Urinary bladder (tissue), 4 donors: Measurements from ENCODE around the gene DHRS7C. TPM values are rescaled to one million over a fixed set of nuclear protein-coding genes. Genes with fewer than 3 reads are reported as not detected.

Experiments
- DNase-seq: peaks from one replicate; pipeline ENCODE4 v3.0.0-alpha.2; 2015; ENCODE audit errors: extremely low spot score
- H3K27ac ChIP-seq: one replicate; pipeline ENCODE4 v1.5.1; 2013; ENCODE audit warnings: low read depth, mild to moderate bottlenecking, moderate library complexity
- H3K36me3 ChIP-seq: one replicate; pipeline ENCODE4 v1.6.1; 2013; ENCODE audit warnings: mild to moderate bottlenecking, moderate library complexity; ENCODE audit not compliant: insufficient read depth
- H3K4me1 ChIP-seq: one replicate; pipeline ENCODE4 v1.6.1; 2013; ENCODE audit warnings: mild to moderate bottlenecking, moderate library complexity; ENCODE audit not compliant: insufficient read depth
- H3K4me3 ChIP-seq: one replicate; pipeline ENCODE4 v1.5.1; 2013; ENCODE audit warnings: low read depth, low read length
- WGBS: extraction: QIAGEN DNeasy Blood & Tissue Kit; methylation state at CpG from one replicate; pipeline ENCODE4 v1.1.7; 2013; 5-methylcytosine and 5-hydroxymethylcytosine counted together
- polyA plus RNA-seq: library from polyadenylated mRNA; stranded (reverse); fragments of 200-250 nt; gene quantifications from one replicate; pipeline ENCODE4 v1.2.3, GENCODE V29; 2013
- total RNA-seq: library from RNA; depleted of rRNA; stranded (reverse); fragments of >200 nt; gene quantifications from one replicate; pipeline ENCODE4 v1.2.3, GENCODE V29; 2014
- donor health status: healthy with polysubstance abuse.
- donor health status: healthy.

Gene DHRS7C
- total and polyA plus RNA-seq, 2 donors, result 0.16 to 1.1 TPM

DNA sequence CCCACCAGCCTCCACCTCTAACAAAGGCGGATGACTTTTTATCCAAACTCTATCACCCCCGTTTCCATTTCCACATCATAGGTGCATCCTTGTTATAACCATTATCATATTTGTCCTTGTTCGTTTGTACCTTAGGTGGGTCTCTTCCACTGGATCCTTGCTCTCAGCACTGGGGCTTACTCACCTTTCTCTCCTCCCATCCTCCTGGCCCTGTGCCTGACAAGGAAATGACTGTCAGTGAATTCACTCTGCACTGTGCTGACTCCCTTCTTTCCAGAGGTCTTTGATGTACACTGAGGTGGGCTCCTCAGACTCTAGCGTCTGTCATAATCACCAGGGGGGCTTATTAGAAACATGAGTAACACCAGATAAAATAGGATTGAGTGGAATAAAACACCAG, 27.4 kb upstream of the DHRS7C start:
- Histone ChIP-seq H3K36me3 (no peaks in the 10 kb centered on the region), H3K27ac (no peak overlapping the region), H3K4me1 (no peaks in the 10 kb centered on the region), H3K4me3 (no peak overlapping the region)
- WGBS, result 79% methylated on average over 4 of the region's 4 CpGs
- DNase-seq, result no peak

DNA sequence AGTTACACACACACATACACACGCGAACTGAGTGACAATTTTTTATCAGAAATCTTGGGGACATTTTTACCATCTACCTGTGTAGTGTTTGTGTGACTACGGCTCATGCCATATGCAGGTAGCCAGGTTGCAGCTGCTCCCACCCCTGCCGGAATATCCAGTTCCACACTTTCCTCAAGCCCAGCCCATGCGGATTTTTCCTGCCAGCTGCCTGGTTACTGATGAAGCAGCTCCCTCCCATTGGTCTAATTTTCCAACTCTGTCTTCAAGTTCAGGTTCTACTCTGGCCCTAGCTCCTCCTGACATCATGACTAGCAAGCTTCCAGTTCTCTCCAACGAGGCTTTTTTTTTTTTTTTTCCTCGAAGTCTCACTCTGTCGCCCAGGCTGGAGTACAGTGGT, 25.7 kb upstream of the DHRS7C start:
- Histone ChIP-seq H3K4me1 (no peaks in the 10 kb centered on the region), H3K36me3 (no peaks in the 10 kb centered on the region), H3K27ac (no peak overlapping the region), H3K4me3 (no peak overlapping the region)
- no peak for DNase-seq
- WGBS, result 49% methylated on average over 8 of the region's 8 CpGs

DNA sequence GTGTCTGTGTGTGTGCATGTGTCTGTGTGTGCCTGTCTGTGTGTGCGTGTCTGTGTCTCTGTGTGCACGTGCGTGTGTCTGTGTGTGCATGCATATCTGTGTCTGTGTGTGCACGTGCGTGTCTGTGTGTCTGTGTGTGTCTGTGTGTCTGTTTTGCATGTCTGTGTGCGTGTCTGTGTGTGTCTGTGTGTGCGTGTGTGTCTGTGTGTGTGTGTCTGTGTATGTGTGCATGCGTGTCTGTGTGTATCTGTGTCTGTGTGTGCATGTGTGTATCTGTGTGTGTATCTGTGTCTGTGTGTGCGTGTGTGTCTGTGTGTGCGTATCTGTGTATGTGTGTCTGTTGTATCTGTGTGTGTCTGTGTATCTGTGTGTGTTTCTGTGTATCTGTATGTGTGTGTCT, 25.1 kb upstream of the DHRS7C start:
- no peaks in the 10 kb centered on the region for H3K4me1 ChIP-seq
- no peak overlapping the region for H3K27ac ChIP-seq
- no peaks in the 10 kb centered on the region for H3K36me3 ChIP-seq
- H3K4me3 ChIP-seq, result no peak overlapping the region
- DNase-seq, result no peak
- 86% methylated on average over 10 of the region's 10 CpGs for WGBS

DNA sequence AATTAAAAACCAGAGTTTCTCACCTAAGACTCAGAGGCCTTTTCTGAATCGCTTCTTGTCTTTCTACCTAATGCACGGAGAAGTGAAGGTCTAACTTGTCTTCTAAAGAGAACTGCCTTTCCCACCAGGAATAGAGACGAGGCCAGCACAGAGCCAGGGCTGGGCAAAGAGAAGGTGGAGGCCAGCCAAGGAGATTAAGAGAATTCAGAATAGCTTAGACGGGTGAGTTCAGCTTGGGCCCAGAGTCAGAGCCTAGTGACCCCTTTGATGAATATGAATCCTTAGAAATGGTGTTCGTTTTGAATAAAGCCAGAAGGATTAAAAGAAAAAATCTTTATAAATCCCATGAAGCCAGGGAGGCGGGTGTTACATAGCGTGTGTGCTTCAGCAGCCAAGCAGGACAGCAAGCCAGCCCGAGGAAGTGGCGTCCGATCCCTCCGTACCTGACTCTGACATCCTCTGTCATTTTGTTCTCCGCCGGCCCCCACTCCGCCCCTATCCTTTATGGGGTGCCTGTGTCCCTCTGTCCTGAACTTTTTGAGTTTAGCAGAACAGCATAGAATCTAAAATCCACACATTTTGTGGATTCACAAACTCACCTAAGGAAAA, 23.0 kb upstream of the DHRS7C start:
- H3K36me3 ChIP-seq, result no peaks in the 10 kb centered on the region
- H3K4me3 ChIP-seq, result no peak overlapping the region
- H3K4me1 ChIP-seq, result no peaks in the 10 kb centered on the region
- WGBS, result 46% methylated on average over 14 of the region's 14 CpGs
- H3K27ac ChIP-seq, result no peak overlapping the region
- no peak for DNase-seq

DNA sequence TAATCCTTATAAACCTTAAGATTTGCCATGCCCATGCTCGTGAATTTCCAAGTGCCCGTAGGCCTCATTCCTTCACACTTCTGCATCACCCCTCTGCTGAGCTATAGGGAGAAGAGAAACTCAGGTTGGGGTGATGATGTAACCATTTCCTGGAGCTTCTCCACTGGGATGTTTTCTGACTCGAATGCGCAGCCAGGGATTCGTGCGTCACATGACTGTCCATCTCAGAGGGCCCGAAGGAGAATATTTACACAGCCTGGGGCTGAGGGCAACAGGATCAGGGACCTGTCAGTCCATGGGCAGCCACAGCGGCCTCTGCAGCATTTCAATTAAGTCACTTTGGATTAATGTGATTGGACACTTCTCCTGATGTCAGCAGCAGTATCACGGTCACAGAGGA, 21.8 kb upstream of the DHRS7C start:
- WGBS, result 84% methylated on average over 9 of the region's 9 CpGs
- Histone ChIP-seq H3K36me3 (no peaks in the 10 kb centered on the region), H3K4me3 (no peak overlapping the region), H3K4me1 (no peaks in the 10 kb centered on the region), H3K27ac (no peak overlapping the region)
- no peak for DNase-seq

DNA sequence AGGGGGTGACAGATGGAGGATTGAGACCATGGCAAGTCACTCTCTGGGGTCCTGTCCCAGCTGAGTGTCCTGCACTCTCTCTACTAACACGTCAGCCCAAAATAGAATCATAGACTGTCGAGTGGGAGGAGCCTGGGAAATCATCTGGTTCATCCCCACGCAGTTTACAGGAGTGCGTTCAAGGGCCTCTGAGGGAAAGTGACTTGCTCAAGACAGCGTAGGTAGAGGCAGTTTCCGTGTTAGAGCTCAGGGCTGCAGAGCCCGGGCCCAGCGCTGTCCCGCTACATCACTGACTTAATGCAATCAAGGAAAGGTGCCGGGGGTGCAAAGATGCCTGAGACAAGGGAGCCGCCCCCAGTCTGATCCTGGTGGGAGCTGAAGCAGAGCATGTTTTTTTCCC, 20.1 kb upstream of the DHRS7C start:
- Histone ChIP-seq H3K4me1 (no peaks in the 10 kb centered on the region), H3K27ac (no peak overlapping the region), H3K36me3 (no peaks in the 10 kb centered on the region), H3K4me3 (no peak overlapping the region)
- DNase-seq, result no peak
- 68% methylated on average over 11 of the region's 11 CpGs for WGBS

DNA sequence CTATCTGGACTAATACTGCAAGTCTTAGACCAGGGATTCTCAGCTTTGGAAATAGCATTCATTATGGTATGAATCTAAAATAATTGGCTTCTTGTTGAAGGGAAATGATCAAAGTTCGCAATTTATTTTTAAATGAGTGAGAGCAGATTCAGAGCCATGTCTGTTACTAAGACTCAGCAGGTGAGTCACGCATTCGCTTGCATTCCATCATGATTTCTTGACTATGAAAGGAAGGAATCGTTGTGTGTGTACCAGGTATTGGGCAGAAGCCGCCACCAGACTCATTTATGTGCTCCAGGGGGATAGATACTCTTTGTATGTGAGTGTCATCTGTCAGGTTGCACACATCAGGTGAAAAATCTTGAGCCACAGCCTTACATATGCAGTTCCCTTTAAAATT, 19.7 kb upstream of the DHRS7C start:
- H3K4me3 ChIP-seq, result no peak overlapping the region
- DNase-seq, result no peak
- H3K36me3 ChIP-seq, result no peaks in the 10 kb centered on the region
- WGBS, result 95% methylated on average over 5 of the region's 5 CpGs
- H3K4me1 ChIP-seq, result no peaks in the 10 kb centered on the region
- no peak overlapping the region for H3K27ac ChIP-seq

DNA sequence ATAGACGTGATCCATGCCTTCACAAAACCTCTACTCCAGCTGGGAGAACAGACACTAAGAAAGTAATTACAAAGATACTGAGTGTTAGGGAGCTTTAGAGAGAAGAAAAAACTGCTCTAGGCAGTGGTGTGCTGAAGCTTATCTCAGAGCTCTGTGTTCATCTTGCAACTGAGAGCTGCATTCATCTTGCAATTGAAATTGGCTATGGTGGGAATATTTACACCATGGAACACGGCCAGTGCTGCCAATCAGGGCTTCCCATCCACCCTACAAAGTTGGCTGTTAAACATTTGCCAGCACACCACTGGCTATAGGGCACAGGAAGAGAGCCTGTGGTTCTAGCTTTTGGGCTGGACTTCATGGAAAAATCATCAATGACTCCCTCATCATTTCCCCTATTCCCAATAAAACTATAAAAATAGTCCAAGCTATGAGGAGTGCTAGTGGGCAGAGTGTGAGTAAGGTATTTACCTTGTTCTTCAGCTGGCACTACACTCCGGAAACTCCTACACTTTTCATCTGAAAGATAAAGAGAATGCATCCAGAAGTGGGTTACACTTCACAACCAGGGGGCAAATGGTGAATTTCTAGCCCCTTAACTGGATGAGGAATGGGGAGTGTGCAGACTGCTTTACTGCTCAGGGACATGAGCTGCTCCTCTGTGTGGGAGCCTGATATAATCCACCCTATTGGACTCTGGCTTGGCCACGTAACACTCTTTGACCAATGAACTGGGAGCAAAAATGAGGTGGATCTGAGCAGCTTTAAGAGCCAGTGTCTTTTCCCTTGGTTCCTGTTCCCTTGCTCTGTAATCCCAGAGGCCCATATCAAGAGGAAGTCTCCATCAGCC, 18.9 kb upstream of the DHRS7C start:
- Histone ChIP-seq H3K4me3 (no peak overlapping the region), H3K27ac (no peak overlapping the region), H3K4me1 (no peaks in the 10 kb centered on the region), H3K36me3 (no peaks in the 10 kb centered on the region)
- 66% methylated on average over 4 of the region's 4 CpGs for WGBS
- DNase-seq, result no peak

DNA sequence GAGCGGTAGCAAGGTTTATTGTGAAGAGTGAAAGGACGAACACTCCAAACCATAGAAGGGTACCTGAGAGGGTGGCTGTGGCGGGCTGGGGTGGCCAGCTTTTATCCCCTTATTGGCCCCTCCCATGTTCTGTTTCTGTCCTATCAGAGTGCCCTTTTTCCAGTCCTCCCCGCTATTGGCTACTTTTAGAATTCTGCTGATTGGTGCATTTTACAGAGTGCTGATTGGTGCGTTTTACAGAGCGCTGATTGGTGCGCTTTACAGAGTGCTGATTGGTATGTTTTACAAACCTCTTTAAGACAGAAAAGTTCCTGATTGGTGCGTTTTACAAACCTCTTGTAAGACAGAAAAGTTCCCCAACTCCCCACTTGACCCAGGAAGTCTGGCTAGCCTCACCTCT, 18.0 kb upstream of the DHRS7C start:
- H3K27ac ChIP-seq, result no peak overlapping the region
- H3K36me3 ChIP-seq, result no peaks in the 10 kb centered on the region
- 92% methylated on average over 8 of the region's 8 CpGs for WGBS
- H3K4me3 ChIP-seq, result no peak overlapping the region
- H3K4me1 ChIP-seq, result no peaks in the 10 kb centered on the region
- DNase-seq, result no peak

DNA sequence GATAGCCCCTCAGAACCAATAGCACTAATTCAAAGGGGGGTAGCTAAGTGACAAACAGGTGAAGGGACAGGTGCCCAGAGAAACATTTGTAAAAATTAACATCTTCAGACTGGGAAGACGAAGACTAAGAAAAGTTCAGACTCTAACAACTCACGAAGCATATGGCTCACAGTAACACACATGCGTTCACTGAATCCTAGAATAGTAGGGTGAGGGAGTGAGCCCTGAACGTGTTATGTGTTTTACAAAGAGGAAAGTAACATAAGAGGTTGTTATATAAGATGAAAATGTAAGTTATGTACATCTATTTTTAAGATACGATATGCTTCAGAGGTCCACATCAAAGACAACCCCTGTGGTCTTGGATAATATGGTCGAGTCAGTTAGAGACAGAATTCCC, 15.3 kb upstream of the DHRS7C start:
- H3K36me3 ChIP-seq, result no peaks in the 10 kb centered on the region
- no peak for DNase-seq
- H3K4me3 ChIP-seq, result no peak overlapping the region
- WGBS, result 79% methylated on average over 6 of the region's 6 CpGs
- H3K27ac ChIP-seq, result no peak overlapping the region
- H3K4me1 ChIP-seq, result no peaks in the 10 kb centered on the region

DNA sequence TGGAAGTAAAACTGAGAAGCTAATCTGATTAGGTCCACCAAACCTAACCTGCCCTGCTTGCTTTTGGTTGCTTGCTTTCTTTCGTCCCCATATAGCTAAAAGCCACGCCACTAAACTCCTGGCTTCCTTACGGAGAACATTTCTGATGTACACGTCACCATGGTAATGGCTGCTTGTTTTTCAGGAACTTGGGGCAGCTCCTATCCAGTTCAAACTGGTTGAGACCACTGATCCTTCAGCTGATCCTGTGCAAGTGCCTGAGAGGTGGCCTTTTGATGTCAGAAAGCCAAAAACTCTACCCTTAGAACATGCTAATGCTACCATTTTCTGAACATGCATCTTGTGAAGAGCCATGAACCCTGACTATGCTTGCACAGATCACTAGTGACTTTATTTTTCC, 14.4 kb upstream of the DHRS7C start:
- Histone ChIP-seq H3K4me1 (no peaks in the 10 kb centered on the region), H3K27ac (no peak overlapping the region), H3K4me3 (no peak overlapping the region), H3K36me3 (no peaks in the 10 kb centered on the region)
- no peak for DNase-seq
- WGBS, result 51% methylated on average over 4 of the region's 4 CpGs

DNA sequence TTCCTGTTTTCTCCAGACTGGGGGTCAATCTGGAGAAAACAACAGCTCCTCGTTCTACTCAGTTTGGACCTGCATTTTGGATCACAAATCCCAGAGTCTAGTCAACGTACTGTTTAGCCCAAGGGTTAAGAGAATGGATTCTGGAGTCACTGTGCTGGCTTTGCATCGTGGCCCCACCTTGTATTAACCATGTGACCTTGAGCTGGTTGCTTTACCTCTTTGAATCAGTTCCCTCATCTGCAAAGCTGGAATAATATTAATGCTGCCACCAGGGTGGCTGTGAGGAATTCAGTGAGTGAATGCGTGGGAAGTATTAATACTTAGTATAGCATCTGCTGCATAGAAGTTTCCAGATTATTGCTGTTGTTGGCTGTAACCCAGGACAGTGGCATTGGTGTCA, 11.3 kb upstream of the DHRS7C start:
- no peak for DNase-seq
- no peaks in the 10 kb centered on the region for H3K4me1 ChIP-seq
- no peak overlapping the region for H3K4me3 ChIP-seq
- no peak overlapping the region for H3K27ac ChIP-seq
- H3K36me3 ChIP-seq, result no peaks in the 10 kb centered on the region
- whole genome bisulfite sequencing, result 71% methylated on average over 4 of the region's 4 CpGs

DNA sequence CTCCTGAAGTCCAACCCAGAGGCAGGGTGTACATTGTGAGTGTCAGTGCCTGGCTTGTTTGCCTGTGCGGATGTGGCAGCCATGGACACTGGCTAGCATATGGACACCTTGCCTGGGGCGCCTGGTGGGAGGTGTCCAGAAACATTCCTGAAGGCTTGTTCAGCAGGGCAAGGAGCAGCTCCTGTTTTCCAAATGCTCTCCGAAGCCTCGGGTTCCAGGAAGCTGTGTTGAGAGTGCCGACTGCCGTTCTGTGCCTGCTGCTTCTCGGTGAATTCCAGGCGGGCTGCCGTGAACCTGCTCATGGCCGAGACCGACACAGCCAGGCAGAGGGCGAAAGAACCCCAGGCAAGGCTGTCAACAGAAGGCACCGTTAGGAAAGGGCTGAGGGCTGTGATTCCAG, 10.9 kb upstream of the DHRS7C start:
- no peak for DNase-seq
- Histone ChIP-seq H3K4me3 (no peak overlapping the region), H3K4me1 (no peaks in the 10 kb centered on the region), H3K27ac (no peak overlapping the region), H3K36me3 (no peaks in the 10 kb centered on the region)
- 81% methylated on average over 13 of the region's 13 CpGs for WGBS

DNA sequence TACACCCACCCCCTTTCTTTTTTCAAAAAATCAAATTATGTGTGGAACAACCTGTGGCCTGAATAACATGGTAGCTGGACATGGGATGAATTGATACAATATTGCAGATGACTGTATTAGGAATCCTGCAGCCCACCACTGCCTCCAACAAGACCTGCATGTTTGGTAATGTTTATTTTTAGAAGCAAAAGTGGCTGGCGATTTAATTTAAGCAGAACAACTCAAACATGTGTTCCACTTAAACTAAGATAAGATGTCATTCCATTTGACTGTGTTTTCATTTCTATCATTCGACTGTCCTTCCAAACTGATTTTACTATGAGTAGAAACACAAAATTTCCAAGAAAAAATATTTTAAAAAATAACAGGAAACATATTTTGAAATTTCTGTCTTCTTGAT, 10.1 kb upstream of the DHRS7C start:
- no peaks in the 10 kb centered on the region for H3K4me1 ChIP-seq
- H3K4me3 ChIP-seq, result no peak overlapping the region
- no peaks in the 10 kb centered on the region for H3K36me3 ChIP-seq
- WGBS, result 54% methylated on average over 2 of the region's 2 CpGs
- no peak overlapping the region for H3K27ac ChIP-seq
- DNase-seq, result no peak
